ENCODE measurements around the gene FNDC4.

DNA sequence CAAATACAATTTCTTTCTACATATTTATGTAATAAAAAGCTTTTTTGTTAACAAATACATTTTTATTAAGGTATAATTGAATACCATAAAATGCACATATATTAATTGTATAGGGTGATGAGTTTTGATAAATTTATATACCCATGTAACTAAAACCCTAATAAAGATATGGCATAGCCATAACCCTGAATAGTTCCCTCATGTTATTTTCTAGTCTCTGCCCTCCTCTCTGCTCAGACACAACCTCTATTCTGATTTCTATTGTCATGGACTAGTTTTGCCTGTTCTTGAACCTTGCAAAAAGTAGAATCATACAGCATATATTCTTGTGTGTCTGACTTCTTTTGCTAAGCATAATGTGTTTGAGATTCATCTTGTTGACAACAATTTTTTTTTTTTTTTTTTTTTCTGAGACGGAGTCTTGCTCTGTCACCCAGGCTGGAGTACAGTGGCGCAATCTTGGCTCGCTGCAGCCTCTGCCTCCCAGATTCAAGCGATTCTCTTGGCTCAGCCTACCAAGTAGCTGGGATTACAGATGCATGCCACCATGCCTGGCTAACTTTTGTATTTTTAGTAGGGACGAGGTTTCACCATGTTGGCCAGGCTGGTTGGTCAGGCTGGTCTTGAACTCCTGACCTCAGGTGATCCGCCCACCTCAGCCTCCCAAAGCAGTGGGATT, 49.3 kb upstream of the FNDC4 start:
- TF ChIP-seq CTCF (IDR thresholded peaks at IDR 0.05; ENCODE audit: insufficient read depth, low read depth, low read length) (no peak), EZH2 (IDR thresholded peaks at IDR 0.05; ENCODE audit: insufficient read depth, low read length) (no peak)

Measured in astrocyte (in vitro differentiated cells and primary cell).